GM12801 (cell line): ENCODE measurements around the gene ABCC8.

Experiments
- CTCF ChIP-seq: IDR thresholded peaks from one replicate; pipeline ENCODE4 v1.5.1; 2011; ENCODE audit warnings: control low read depth; ENCODE audit not compliant: insufficient read length; ENCODE audit errors: extremely low read depth

ABCC8 gene

GRCh38 chr11:17408026-17408425 is 68.6 kb downstream of the ABCC8 start:
- TF ChIP-seq CTCF, result no peak

GRCh38 chr11:17407575-17407974 is 69.1 kb downstream of the ABCC8 start:
- no peak for TF ChIP-seq CTCF

- no peak for TF ChIP-seq CTCF
These were observed 69.9 kb downstream of the ABCC8 start for GRCh38 chr11:17406818-17407149.

GRCh38 chr11:17406082-17406817 is 70.4 kb downstream of the ABCC8 start:
- no peak for TF ChIP-seq CTCF

- TF ChIP-seq CTCF, result no peak
These were observed 71.2 kb downstream of the ABCC8 start for GRCh38 chr11:17405232-17406005.

- TF ChIP-seq CTCF, result no peak
These were observed 72.5 kb downstream of the ABCC8 start for GRCh38 chr11:17403980-17404759.

- TF ChIP-seq CTCF, result no peak
These were observed 74.2 kb downstream of the ABCC8 start for GRCh38 chr11:17402486-17402885.
